HepG2 (cell line): Measurements from ENCODE around the gene PCP4L1. TPM values are rescaled to one million over a fixed set of nuclear protein-coding genes. Genes with fewer than 3 reads are reported as not detected.

Source experiments
- CHD2 ChIP-seq: IDR thresholded peaks from 2 replicates; pipeline ENCODE4 v1.6.1; 2011; ENCODE audit warnings: low read depth, low read length, improper control_type of control experiment
- DZIP1 ChIP-seq: sonication (generic); formaldehyde crosslinking; IDR thresholded peaks from 2 replicates; pipeline ENCODE4 v1.5.0; 2020; ENCODE audit warnings: mild to moderate bottlenecking, missing genetic modification reagents
- HMGXB4 ChIP-seq, 2 experiments: sonication (generic) in 1 of 2; formaldehyde crosslinking in 1 of 2; IDR thresholded peaks; 2 replicates each; pipeline versions ENCODE4 v1.4.0 to v1.6.1; 2018 to 2020; ENCODE audit warnings: missing genetic modification reagents in 2 of 2, borderline replicate concordance in 1 of 2, low read depth in 1 of 2, mild to moderate bottlenecking in 1 of 2, missing biosample characterization in 1 of 2
- HNRNPUL1 ChIP-seq: fragments of 200-400 bp; formaldehyde crosslinking; IDR thresholded peaks from 2 replicates; pipeline ENCODE4 v1.6.1; 2017; ENCODE audit warnings: low read depth, mild to moderate bottlenecking, low read length, moderate library complexity
- HOXA3 ChIP-seq: sonication (generic); formaldehyde crosslinking; IDR thresholded peaks from 2 replicates; pipeline ENCODE4 v1.5.0; 2020; ENCODE audit warnings: missing genetic modification reagents
- PLRG1 ChIP-seq: fragments of 450-650 bp; conservative IDR thresholded peaks from 2 replicates; pipeline ENCODE4 v1.6.1; 2016
- RXRA ChIP-seq: sonication (generic); formaldehyde crosslinking; IDR thresholded peaks from 2 replicates; pipeline ENCODE4 v1.5.1; 2020; ENCODE audit warnings: missing genetic modification reagents
- TAF15 ChIP-seq: fragments of 200-400 bp; formaldehyde crosslinking; IDR thresholded peaks from one replicate; pipeline ENCODE4 v1.6.1; 2018; ENCODE audit warnings: mild to moderate bottlenecking, low read depth, low read length; ENCODE audit not compliant: poor library complexity, severe bottlenecking
- TGIF2 ChIP-seq: IDR thresholded peaks from 2 replicates; pipeline ENCODE4 v1.6.1; 2016; ENCODE audit warnings: control low read depth, missing compliant biosample characterization
- ZIK1 ChIP-seq: sonication (generic); formaldehyde crosslinking; IDR thresholded peaks from 2 replicates; pipeline ENCODE4 v1.5.0; 2020; ENCODE audit warnings: mild to moderate bottlenecking, low read depth, missing genetic modification reagents, borderline replicate concordance
- ZNF296 ChIP-seq: sonication (generic); formaldehyde crosslinking; conservative IDR thresholded peaks from 2 replicates; pipeline ENCODE4 v1.5.0; 2020; ENCODE audit warnings: mild to moderate bottlenecking, missing genetic modification reagents
- ZNF367 ChIP-seq: sonication (generic); formaldehyde crosslinking; IDR thresholded peaks from 2 replicates; pipeline ENCODE4 v1.4.0; 2020; ENCODE audit warnings: missing genetic modification reagents, borderline replicate concordance
- ZNF737 ChIP-seq: sonication (generic); formaldehyde crosslinking; IDR thresholded peaks from 2 replicates; pipeline ENCODE4 v1.5.0; 2020; ENCODE audit warnings: missing genetic modification reagents, mild to moderate bottlenecking, borderline replicate concordance
- ZNF788 ChIP-seq: sonication (generic); formaldehyde crosslinking; IDR thresholded peaks from 2 replicates; pipeline ENCODE4 v1.5.0; 2020; ENCODE audit warnings: mild to moderate bottlenecking, missing genetic modification reagents, borderline replicate concordance
- polyA plus RNA-seq, 8 experiments: library from polyadenylated mRNA; depleted of rRNA in 3 of 8; stranded (reverse) in 7 of 8; unstranded in 1 of 8; fragments of >200 nt; fragmentation: Illumina TruSeq in 4 of 8; extraction: Trizol in 4 of 8; gene quantifications; 2 replicates each; pipeline versions ENCODE4 v1.2.1 to v1.2.3, GENCODE V29; 2011 to 2016; ENCODE audit warnings: low read depth in 4 of 8, missing spikeins in 1 of 8, mixed read lengths in 1 of 8; ENCODE audit not compliant: insufficient read depth in 1 of 8
- total RNA-seq, 5 experiments: library from RNA; depleted of rRNA; stranded (reverse); fragments of >200 nt; fragmentation: Illumina TruSeq; extraction: Trizol; gene quantifications; 2 replicates each; pipeline ENCODE4 v1.2.3, GENCODE V29; 2016; ENCODE audit warnings: low read depth in 1 of 5
- TF ChIP-seq, protein P1 (sequence below): sonication (generic); formaldehyde crosslinking; IDR thresholded peaks from 2 replicates; pipeline ENCODE4 v1.5.1; 2020; ENCODE audit warnings: mild to moderate bottlenecking, missing genetic modification reagents, moderate library complexity
- TF ChIP-seq, protein P2 (sequence below): sonication (generic); formaldehyde crosslinking; IDR thresholded peaks from 2 replicates; pipeline ENCODE4 v1.5.1; 2020; ENCODE audit warnings: missing genetic modification reagents, mild to moderate bottlenecking, borderline replicate concordance

Gene PCP4L1
- total and polyA plus RNA-seq, 2 of the 13 experiments (the other 11 are each of a cell fraction or from before 2014, with no cell fraction given), result 0.28 TPM; not detected in 1

DNA sequence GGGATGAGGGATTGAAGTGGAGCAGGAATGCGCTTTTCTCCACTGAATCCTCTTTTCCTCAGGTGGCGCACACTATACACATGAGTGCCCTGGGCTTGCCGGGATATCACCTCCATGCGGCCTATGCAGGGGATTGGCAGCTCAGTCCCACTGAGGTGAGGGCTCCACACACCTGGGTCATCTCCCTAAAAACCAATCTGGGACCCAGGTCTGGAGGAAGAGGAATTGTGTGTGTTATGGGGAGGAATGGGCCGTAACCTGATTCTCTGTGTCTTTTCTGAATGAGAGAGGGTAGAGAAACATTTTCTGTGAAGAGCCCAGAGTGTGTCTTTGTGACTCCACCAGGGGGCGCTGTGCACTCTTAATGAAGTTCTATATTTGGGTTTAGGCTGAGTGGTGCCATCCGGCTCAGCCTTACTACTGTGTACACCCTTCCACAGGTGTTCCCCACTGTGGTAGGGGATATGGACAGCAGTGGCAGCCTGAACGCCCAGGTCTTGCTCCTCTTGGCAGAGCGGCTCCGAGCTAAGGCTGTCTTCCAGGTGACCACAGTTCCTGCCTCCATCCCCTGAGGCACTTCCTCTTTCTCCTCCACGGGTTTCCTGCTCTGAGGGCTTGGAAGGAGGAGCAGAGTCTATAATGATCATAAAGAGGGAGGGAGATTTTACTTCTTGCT lies 31.2 kb upstream of the PCP4L1 start (continued):
- peak; percentile 43; the same call in 1 of the 2 replicates for TF ChIP-seq HOXA3 (CRISPR knock-in tag)
- no peak for TF ChIP-seq CHD2
- no peak for TF ChIP-seq ZNF296 (CRISPR knock-in tag)
- no peak for TF ChIP-seq RXRA (CRISPR knock-in tag)
- no peak for TF ChIP-seq ZNF367
- TF ChIP-seq ZIK1, result no peak
- peak; percentile 63; the same call in 1 of the 2 replicates for TF ChIP-seq TGIF2 (CRISPR knock-in tag)
- peak; percentile 48 to 75; a peak in 3 of 4 replicates for TF ChIP-seq HMGXB4 (CRISPR knock-in tag; IDR thresholded peaks at IDR 0.05; ENCODE audit: borderline replicate concordance in 1 of 2, low read depth in 1 of 2)
- TF ChIP-seq, protein P1, sequence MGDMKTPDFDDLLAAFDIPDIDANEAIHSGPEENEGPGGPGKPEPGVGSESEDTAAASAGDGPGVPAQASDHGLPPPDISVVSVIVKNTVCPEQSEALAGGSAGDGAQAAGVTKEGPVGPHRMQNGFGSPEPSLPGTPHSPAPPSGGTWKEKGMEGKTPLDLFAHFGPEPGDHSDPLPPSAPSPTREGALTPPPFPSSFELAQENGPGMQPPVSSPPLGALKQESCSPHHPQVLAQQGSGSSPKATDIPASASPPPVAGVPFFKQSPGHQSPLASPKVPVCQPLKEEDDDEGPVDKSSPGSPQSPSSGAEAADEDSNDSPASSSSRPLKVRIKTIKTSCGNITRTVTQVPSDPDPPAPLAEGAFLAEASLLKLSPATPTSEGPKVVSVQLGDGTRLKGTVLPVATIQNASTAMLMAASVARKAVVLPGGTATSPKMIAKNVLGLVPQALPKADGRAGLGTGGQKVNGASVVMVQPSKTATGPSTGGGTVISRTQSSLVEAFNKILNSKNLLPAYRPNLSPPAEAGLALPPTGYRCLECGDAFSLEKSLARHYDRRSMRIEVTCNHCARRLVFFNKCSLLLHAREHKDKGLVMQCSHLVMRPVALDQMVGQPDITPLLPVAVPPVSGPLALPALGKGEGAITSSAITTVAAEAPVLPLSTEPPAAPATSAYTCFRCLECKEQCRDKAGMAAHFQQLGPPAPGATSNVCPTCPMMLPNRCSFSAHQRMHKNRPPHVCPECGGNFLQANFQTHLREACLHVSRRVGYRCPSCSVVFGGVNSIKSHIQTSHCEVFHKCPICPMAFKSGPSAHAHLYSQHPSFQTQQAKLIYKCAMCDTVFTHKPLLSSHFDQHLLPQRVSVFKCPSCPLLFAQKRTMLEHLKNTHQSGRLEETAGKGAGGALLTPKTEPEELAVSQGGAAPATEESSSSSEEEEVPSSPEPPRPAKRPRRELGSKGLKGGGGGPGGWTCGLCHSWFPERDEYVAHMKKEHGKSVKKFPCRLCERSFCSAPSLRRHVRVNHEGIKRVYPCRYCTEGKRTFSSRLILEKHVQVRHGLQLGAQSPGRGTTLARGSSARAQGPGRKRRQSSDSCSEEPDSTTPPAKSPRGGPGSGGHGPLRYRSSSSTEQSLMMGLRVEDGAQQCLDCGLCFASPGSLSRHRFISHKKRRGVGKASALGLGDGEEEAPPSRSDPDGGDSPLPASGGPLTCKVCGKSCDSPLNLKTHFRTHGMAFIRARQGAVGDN (CRISPR knock-in tag), result peak; percentile 46
- TF ChIP-seq TAF15, result no peak
- TF ChIP-seq HNRNPUL1, result no peak
- no peak for TF ChIP-seq ZNF737 (CRISPR knock-in tag)
- TF ChIP-seq ZNF788 (CRISPR knock-in tag), result no peak
- no peak for TF ChIP-seq DZIP1
- TF ChIP-seq, protein P2, sequence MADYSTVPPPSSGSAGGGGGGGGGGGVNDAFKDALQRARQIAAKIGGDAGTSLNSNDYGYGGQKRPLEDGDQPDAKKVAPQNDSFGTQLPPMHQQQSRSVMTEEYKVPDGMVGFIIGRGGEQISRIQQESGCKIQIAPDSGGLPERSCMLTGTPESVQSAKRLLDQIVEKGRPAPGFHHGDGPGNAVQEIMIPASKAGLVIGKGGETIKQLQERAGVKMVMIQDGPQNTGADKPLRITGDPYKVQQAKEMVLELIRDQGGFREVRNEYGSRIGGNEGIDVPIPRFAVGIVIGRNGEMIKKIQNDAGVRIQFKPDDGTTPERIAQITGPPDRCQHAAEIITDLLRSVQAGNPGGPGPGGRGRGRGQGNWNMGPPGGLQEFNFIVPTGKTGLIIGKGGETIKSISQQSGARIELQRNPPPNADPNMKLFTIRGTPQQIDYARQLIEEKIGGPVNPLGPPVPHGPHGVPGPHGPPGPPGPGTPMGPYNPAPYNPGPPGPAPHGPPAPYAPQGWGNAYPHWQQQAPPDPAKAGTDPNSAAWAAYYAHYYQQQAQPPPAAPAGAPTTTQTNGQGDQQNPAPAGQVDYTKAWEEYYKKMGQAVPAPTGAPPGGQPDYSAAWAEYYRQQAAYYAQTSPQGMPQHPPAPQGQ (CRISPR knock-in tag), result no peak
- no peak for TF ChIP-seq PLRG1
